Upper lobe of left lung (tissue), 6 donors: Measurements from ENCODE around the gene FOXC2. TPM values are rescaled to one million over a fixed set of nuclear protein-coding genes. Genes with fewer than 3 reads are reported as not detected.
"Not testable (repeated sequence)": the region's sequence is repeated elsewhere in the genome, so short reads cannot be mapped to it uniquely, and the experiment has no call there.

Experiments used
- ATAC-seq, 2 donors: fragments of 200-7000 bp; cut with Tn5 transposase; one replicate each; pipeline ENCODE4 v1.9.1; 2022; ENCODE audit warnings: mild to moderate bottlenecking in 2 of 2, moderate library complexity in 2 of 2; ENCODE audit not compliant: low FRiP score in 2 of 2
- DNase-seq, 2 donors: peaks; one replicate each; pipeline ENCODE4 v3.0.0-alpha.2; 2019 to 2020
- H3K27ac ChIP-seq, 4 donors: fragments of 200-600 bp; sonication (generic); one replicate each; pipeline ENCODE4 v1.5.1; 2016 to 2019
- H3K27me3 ChIP-seq, 4 donors: fragments of 200-600 bp; sonication (generic); one replicate each; pipeline ENCODE4 v1.5.1; 2017 to 2019
- H3K36me3 ChIP-seq, 4 donors: fragments of 200-600 bp; sonication (generic); one replicate each; pipeline ENCODE4 v1.5.1; 2016 to 2019
- H3K4me1 ChIP-seq, 4 donors: fragments of 200-600 bp; sonication (generic); one replicate each; pipeline ENCODE4 v1.5.1; 2018 to 2019
- H3K4me3 ChIP-seq, 4 donors: fragments of 200-600 bp; sonication (generic); one replicate each; pipeline ENCODE4 v1.5.1; 2017 to 2019; ENCODE audit warnings: mild to moderate bottlenecking in 2 of 4, moderate library complexity in 1 of 4
- H3K9me3 ChIP-seq, 4 donors: fragments of 200-600 bp; sonication (generic); one replicate each; pipeline ENCODE4 v1.5.1; 2018 to 2019
- EP300 ChIP-seq, 4 donors: sonication (generic); formaldehyde crosslinking; IDR thresholded peaks; one replicate each; pipeline ENCODE4 v1.5.1; 2017; ENCODE audit warnings: antibody characterized with exemption in 4 of 4, control low read depth in 2 of 4
- POLR2A ChIP-seq, 4 donors: fragments of 450-650 bp; IDR thresholded peaks; one replicate each; pipeline ENCODE4 v1.5.1; 2016 to 2017; ENCODE audit warnings: antibody characterized with exemption in 4 of 4, mild to moderate bottlenecking in 2 of 4
- POLR2AphosphoS5 ChIP-seq, 2 donors: sonication (generic); formaldehyde crosslinking; IDR thresholded peaks; one replicate each; pipeline ENCODE4 v1.5.1; 2017; ENCODE audit warnings: antibody characterized with exemption in 2 of 2
- WGBS, 2 donors: methylation state at CpG; one replicate each; pipeline ENCODE4 v1.1.5; 2017 to 2018; 5-methylcytosine and 5-hydroxymethylcytosine counted together
- total RNA-seq, 6 donors: library from RNA; depleted of rRNA in 4 of 6; stranded (reverse); fragments of >200 nt in 4 of 6; gene quantifications; one replicate each; pipeline versions ENCODE4 v1.1.0 to v1.2.1, GENCODE V29; 2016 to 2021
- TF ChIP-seq, protein P1 (sequence below), 6 experiments: fragments of 450-650 bp in 4 of 6; fragments of 200-600 bp in 2 of 6; sonication (generic) in 2 of 6; IDR thresholded peaks; one replicate each; pipeline ENCODE4 v1.5.1; 2016 to 2019; ENCODE audit warnings: antibody characterized with exemption in 6 of 6
- donor health status: DM: no; HTN: no; CAD: no; lungs with moderate emphysema.
- donor health status: DM: no; HTN: yes; CAD: no; lungs with severe emphysema.

Gene FOXC2
- total RNA-seq, 6 donors from 2014 or later, result 0.39 to 1.9 (median 0.56) TPM; not detected in 2

DNA sequence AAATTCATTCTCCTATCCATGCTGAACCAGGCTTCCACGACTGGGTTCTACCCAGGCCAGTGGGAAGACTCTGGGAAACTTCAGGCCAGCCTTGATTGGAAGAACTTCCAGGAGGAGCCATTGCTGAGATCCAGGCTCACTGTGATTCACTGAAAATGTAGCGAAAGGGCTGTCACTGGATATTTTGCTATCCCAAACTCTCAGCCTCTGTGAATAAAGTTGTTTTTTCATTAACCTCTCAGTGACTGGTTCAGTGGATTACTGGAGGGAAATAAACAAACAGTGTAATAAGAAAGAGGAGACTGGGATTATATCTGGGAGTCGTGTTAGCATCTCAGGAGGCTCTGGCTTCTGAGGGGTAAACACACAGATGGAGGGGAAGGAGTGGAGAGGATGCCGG, 14.8 kb downstream of the FOXC2 start:
- Histone ChIP-seq H3K4me1 (peaks cover 9 to 30% (median 24%) of the 10 kb centered on the region in 4 donors), H3K27me3 (peaks cover 0 to 27% (median 12%) of the 10 kb centered on the region in 4 donors), H3K36me3 (no peaks in the 10 kb centered on the region), H3K9me3 (no peaks in the 10 kb centered on the region), H3K27ac (no peak overlapping the region), H3K4me3 (no peak overlapping the region)
- TF ChIP-seq POLR2AphosphoS5 (IDR thresholded peaks at IDR 0.05) (no peak), EP300 (IDR thresholded peaks at IDR 0.05) (no peak), POLR2A (IDR thresholded peaks at IDR 0.05) (no peak)
- TF ChIP-seq, protein P1, sequence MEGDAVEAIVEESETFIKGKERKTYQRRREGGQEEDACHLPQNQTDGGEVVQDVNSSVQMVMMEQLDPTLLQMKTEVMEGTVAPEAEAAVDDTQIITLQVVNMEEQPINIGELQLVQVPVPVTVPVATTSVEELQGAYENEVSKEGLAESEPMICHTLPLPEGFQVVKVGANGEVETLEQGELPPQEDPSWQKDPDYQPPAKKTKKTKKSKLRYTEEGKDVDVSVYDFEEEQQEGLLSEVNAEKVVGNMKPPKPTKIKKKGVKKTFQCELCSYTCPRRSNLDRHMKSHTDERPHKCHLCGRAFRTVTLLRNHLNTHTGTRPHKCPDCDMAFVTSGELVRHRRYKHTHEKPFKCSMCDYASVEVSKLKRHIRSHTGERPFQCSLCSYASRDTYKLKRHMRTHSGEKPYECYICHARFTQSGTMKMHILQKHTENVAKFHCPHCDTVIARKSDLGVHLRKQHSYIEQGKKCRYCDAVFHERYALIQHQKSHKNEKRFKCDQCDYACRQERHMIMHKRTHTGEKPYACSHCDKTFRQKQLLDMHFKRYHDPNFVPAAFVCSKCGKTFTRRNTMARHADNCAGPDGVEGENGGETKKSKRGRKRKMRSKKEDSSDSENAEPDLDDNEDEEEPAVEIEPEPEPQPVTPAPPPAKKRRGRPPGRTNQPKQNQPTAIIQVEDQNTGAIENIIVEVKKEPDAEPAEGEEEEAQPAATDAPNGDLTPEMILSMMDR (IDR thresholded peaks at IDR 0.05), result no peak
- 65 to 67% methylated on average over 4 of the region's 4 CpGs for WGBS, 2 donors
- ATAC-seq (no peak), DNase-seq (no peak)

DNA sequence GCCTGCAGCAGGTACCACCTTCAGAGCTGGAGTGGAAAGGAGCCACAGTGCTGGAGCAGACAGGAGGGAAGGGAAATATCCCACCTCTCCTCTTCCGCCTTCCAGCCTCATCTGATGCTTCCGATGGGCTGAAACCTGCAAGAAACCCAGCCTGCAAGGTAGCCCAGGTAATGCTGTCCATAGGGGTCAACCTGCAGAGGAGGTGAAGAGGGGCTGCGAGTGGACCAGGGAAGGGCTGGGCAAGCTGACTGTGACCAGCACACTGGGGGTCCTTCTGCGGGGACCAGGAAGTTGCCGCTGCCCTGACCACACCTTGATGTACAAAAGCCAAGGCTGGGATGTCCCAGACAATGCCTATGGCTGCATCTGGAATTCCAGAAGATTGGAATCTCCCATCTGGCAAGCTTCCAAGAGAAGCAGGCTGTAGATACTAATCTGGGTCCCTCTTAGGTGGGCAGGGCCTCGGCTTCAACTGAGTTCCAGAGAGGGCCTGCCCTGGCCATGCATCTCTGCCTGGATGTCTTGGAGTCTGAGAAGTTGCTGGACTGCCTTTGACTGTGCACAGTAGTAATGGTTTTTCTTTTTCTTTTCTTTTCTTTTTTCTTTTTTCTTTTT, 17.5 kb downstream of the FOXC2 start:
- H3K27me3 ChIP-seq, result peaks cover 0 to 11% (median 3%) of the 10 kb centered on the region in 4 donors
- peaks cover 0 to 7% (median under 1%) of the 10 kb centered on the region in 4 donors for H3K4me1 ChIP-seq
- 73 to 78% methylated on average over 6 of the region's 6 CpGs for WGBS, 2 donors
- H3K27ac ChIP-seq, result no peak overlapping the region
- TF ChIP-seq POLR2A (IDR thresholded peaks at IDR 0.05) (no peak), POLR2AphosphoS5 (IDR thresholded peaks at IDR 0.05) (no peak)
- no peaks in the 10 kb centered on the region for H3K9me3 ChIP-seq
- H3K36me3 ChIP-seq, result no peaks in the 10 kb centered on the region
- no peak overlapping the region for H3K4me3 ChIP-seq
- no peak for ATAC-seq
- no peak for DNase-seq

DNA sequence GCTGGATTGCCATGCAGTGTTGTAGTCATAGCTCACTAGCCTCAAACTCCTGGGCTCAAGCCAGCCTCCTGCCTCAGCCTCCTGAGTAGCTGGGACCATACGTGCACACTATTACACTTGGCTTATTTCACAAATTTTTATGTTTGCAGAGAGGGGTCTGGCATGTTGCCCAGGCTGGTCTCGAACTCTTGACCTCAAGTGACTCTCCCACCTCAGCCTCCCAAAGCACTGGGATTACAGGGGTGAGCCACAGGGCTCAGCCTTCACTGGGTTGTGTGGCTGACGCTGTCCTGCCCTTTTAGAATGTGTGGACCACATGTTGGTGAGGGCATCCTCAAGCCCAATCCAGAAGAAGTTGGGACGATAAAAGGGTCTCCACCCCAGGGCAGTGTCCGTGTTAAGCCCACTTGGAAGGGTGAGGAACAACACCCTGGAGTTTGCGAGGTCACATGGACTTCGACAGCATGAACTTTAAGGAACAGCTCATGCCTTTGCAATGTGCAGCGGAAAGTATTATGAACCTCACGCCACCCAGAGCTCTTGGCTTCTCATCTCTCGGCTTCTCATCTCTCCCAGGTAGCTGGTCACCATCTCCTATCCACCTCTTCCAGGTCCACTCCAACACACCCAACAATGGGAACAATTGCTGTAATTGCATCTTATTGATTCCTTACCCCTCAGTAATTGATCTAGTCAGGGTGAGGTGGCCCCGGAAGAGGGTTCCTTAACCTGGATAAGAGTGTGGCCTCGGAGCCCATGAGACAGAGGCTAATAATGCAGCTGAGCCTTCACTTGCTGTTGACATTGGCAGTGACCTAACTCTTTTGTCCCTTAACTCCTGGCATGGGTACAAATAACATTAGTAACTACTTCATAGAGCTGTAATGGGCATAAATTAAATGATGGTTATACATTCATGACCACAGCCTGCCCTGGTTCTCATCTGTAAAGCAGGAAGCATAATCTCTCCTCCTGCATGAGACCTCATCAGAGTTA, 18.4 kb downstream of the FOXC2 start:
- Histone ChIP-seq H3K9me3 (no peaks in the 10 kb centered on the region), H3K4me1 (no peaks in the 10 kb centered on the region), H3K4me3 (no peak overlapping the region), H3K27ac (no peak overlapping the region), H3K27me3 (peaks cover 0 to 3% (median 0%) of the 10 kb centered on the region in 4 donors), H3K36me3 (no peaks in the 10 kb centered on the region)
- ATAC-seq, result no peak
- no peak for DNase-seq
- WGBS, 2 donors, result 76 to 79% methylated on average over 12 of the region's 12 CpGs
- no peak for TF ChIP-seq POLR2AphosphoS5 (IDR thresholded peaks at IDR 0.05)
- no peak for TF ChIP-seq EP300 (IDR thresholded peaks at IDR 0.05)
- TF ChIP-seq POLR2A (IDR thresholded peaks at IDR 0.05), result no peak
- TF ChIP-seq, protein P1 (IDR thresholded peaks at IDR 0.05), result no peak

DNA sequence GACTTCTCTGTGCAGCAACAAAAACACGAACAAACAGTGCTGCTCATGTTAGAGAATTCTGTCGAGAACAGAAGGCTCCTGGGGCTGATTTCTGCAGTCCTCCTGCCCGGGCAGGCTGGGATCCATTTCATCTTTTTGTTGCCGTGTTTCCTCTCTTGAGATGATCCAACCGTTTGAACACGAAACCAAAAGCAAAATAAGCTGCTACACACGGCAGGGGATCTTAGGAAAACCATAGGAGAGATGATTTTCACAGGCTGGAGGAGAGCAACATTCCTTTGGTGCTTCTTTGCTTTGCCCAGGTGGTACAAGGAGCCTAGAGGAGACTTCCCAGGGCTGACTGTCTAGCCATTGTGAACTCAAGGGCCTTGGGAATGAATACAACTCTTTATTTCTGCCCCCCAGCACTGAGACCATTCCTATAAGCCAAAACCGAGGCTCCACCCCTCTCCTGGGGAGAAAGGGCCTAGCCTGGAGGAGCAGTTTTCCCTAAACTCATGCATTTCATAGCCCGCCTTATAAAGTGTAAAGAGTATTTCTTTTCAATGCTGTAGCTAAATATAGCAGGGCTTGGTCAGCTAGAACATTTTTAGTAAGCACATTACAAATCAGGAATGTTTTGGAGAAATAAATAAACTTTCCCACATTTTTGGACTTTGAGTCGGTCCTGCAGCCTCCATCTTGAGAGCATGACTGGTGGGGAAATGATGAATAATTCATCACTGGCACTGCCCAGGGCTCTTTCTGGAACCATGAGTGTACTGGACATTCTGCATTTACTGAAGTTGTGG, 19.4 kb downstream of the FOXC2 start:
- Histone ChIP-seq H3K27me3 (no peaks in the 10 kb centered on the region), H3K4me1 (no peaks in the 10 kb centered on the region), H3K9me3 (no peaks in the 10 kb centered on the region), H3K36me3 (no peaks in the 10 kb centered on the region), H3K27ac (no peak overlapping the region), H3K4me3 (no peak overlapping the region)
- no peak for ATAC-seq
- no peak for DNase-seq
- TF ChIP-seq POLR2AphosphoS5 (IDR thresholded peaks at IDR 0.05) (no peak), POLR2A (IDR thresholded peaks at IDR 0.05) (no peak), EP300 (IDR thresholded peaks at IDR 0.05) (no peak)
- TF ChIP-seq, protein P1 (IDR thresholded peaks at IDR 0.05), result no peak
- 70 to 72% methylated on average over 10 of the region's 10 CpGs for WGBS, 2 donors

DNA sequence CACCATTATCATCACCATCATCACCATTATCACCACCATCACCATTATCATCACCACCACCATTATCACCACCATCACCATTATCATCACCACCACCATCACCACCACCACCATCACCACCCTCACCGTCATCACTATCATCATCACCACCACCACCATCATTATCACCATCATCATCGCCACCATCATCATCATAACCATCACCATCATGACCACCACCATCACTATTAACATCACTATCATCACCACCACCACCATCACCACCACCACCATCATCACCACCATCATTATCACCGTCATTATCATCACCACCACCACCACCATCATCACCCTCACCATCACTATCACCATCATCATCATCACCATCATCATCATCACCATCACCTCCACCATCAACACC, 20.9 kb downstream of the FOXC2 start:
- 93 to 94% methylated on average over 3 of the region's 3 CpGs for WGBS, 2 donors
- H3K36me3 ChIP-seq, result no peaks in the 10 kb centered on the region
- H3K9me3 ChIP-seq, result no peaks in the 10 kb centered on the region
- ATAC-seq (no peak), DNase-seq (no peak)
- no peak overlapping the region for H3K27ac ChIP-seq
- no peak overlapping the region for H3K4me3 ChIP-seq
- no peaks in the 10 kb centered on the region for H3K27me3 ChIP-seq
- H3K4me1 ChIP-seq, result no peaks in the 10 kb centered on the region
- TF ChIP-seq, protein P1 (IDR thresholded peaks at IDR 0.05), result no peak
- TF ChIP-seq POLR2AphosphoS5 (IDR thresholded peaks at IDR 0.05) (no peak), EP300 (IDR thresholded peaks at IDR 0.05) (no peak), POLR2A (IDR thresholded peaks at IDR 0.05) (no peak)

DNA sequence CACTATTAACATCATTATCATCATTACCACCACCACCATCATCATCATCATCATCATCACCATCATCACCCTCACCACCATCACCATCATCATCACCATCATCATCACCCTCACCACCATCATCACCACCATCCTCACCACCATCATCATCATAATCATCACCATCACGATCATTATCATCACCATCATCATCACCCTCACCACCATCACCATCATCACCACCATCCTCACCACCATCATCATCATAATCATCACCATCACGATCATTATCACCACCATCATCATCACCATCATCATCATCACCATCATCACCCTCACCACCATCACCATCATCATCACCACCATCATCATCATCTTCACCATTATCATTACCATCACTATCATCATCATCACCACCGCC, 21.3 kb downstream of the FOXC2 start:
- H3K9me3 ChIP-seq, H3K36me3 ChIP-seq, H3K27me3 ChIP-seq, DNase-seq, ATAC-seq, H3K4me3 ChIP-seq, H3K4me1 ChIP-seq, H3K27ac ChIP-seq: not testable (repeated sequence)
- WGBS, 2 donors, result 92 to 94% methylated on average over 3 of the region's 3 CpGs
